Stimulated activated CD4-positive, alpha-beta T cell treated with anti-CD3 and anti-CD28 coated beads, Interleukin-12 subunit alpha, Interleukin-12 subunit beta, amount 100 ng/mL, for 4 hours (primary cell): ENCODE data around the gene SH3YL1.
"Not testable (repeated sequence)": the region's sequence is repeated elsewhere in the genome, so short reads cannot be mapped to it uniquely, and the experiment has no call there.

Experiments used
- DNase-seq: peaks from one replicate; pipeline ENCODE4 v3.0.0-alpha.2; 2020

The SH3YL1 gene

GRCh38 chr2:175880-176820, 87.7 kb downstream of the SH3YL1 start:
- no peak for DNase-seq

GRCh38 chr2:175161-175786, 88.6 kb downstream of the SH3YL1 start:
- DNase-seq: no peak

- not testable (repeated sequence) for DNase-seq
These were observed 91.7 kb downstream of the SH3YL1 start for GRCh38 chr2:172120-172519.

GRCh38 chr2:169741-170140, 94.1 kb downstream of the SH3YL1 start:
- no peak for DNase-seq
